H1 (cell line): Measurements from ENCODE around the gene PEAK1. TPM values are rescaled to one million over a fixed set of nuclear protein-coding genes. Genes with fewer than 3 reads are reported as not detected.

Source experiments
- CTCF ChIA-PET: fragments of 300-600 bp; sonication (Branson Sonifier 250); formaldehyde crosslinking; loops from one replicate; lab custom pipeline; 2021; ENCODE audit not compliant: partially characterized antibody; lab: Charles Lee
- POLR2A ChIA-PET: fragments of 300-600 bp; sonication (Branson Sonifier 250); formaldehyde crosslinking; loops from one replicate; lab custom pipeline; 2021; ENCODE audit warnings: inconsistent platforms; ENCODE audit not compliant: partially characterized antibody; lab: Charles Lee
- DNase-seq, 2 experiments: peaks; one replicate each; pipeline versions ENCODE4 v3.0.0 to v3.0.0-alpha.2; 2010 to 2022; ENCODE audit warnings: low spot score in 2 of 2, low read depth in 1 of 2, mixed read lengths in 1 of 2
- FAIRE-seq: peaks from 2 replicates; lab custom pipeline; 2011; peaks lifted over from hg19 to GRCh38; lab: Jason Lieb, UNC
- H2AFZ ChIP-seq: 2 replicates; pipeline ENCODE4 v1.8.1; 2012; ENCODE audit warnings: low read length, inconsistent platforms
- H2AK5ac ChIP-seq: 2 replicates; pipeline ENCODE4 v1.6.1; 2013; ENCODE audit warnings: low read depth, low read length
- H2BK120ac ChIP-seq: replicated peaks from 2 replicates; pipeline ENCODE3; 2013; ENCODE audit warnings: low read depth, low read length, inconsistent platforms
- H2BK12ac ChIP-seq: 2 replicates; pipeline ENCODE4 v1.6.1; 2013; ENCODE audit warnings: low read depth, low read length
- H2BK15ac ChIP-seq: 2 replicates; pipeline ENCODE4 v1.6.1; 2013; ENCODE audit warnings: low read length
- H2BK20ac ChIP-seq: 2 replicates; pipeline ENCODE4 v1.6.1; 2013; ENCODE audit warnings: low read length
- H2BK5ac ChIP-seq: 2 replicates; pipeline ENCODE4 v1.6.1; 2013; ENCODE audit warnings: low read depth, low read length
- H3K14ac ChIP-seq: 2 replicates; pipeline ENCODE4 v1.6.1; 2013; ENCODE audit warnings: inconsistent platforms; ENCODE audit not compliant: insufficient read length
- H3K18ac ChIP-seq: 2 replicates; pipeline ENCODE4 v1.6.1; 2013; ENCODE audit warnings: low read length; ENCODE audit errors: extremely low read depth
- H3K23ac ChIP-seq: 2 replicates; pipeline ENCODE4 v1.6.1; 2013; ENCODE audit warnings: inconsistent platforms; ENCODE audit not compliant: insufficient read length
- H3K23me2 ChIP-seq: 2 replicates; pipeline ENCODE4 v1.6.1; 2013; ENCODE audit warnings: low read depth, low read length
- H3K27ac ChIP-seq: 2 replicates; pipeline ENCODE4 v1.6.1; 2011; ENCODE audit warnings: low read depth, low read length, inconsistent platforms
- H3K27me3 ChIP-seq, 4 experiments: replicated peaks in 1 of 4; 1 replicate in 1 of 4; 2 replicates in 3 of 4; pipeline versions ENCODE4 v1.6.1 to v1.8.1; 2011 to 2013; ENCODE audit warnings: low read length in 3 of 4, mild to moderate bottlenecking in 3 of 4, inconsistent platforms in 2 of 4, mixed read lengths in 2 of 4, moderate library complexity in 1 of 4; ENCODE audit not compliant: control insufficient read depth in 3 of 4, insufficient read depth in 3 of 4; ENCODE audit errors: extremely low read depth in 1 of 4
- H3K36me3 ChIP-seq, 4 experiments: 2 replicates each; pipeline versions ENCODE4 v1.6.1 to v1.8.1; 2011 to 2013; ENCODE audit warnings: mild to moderate bottlenecking in 4 of 4, low read length in 3 of 4, moderate library complexity in 2 of 4, control low read depth in 1 of 4, inconsistent platforms in 1 of 4; ENCODE audit not compliant: insufficient read depth in 4 of 4, control insufficient read depth in 2 of 4
- H3K4ac ChIP-seq: replicated peaks from 2 replicates; pipeline ENCODE3; 2013; ENCODE audit warnings: low read length, low read depth, mixed read lengths, inconsistent platforms; ENCODE audit not compliant: insufficient read length
- H3K4me1 ChIP-seq, 4 experiments: replicated peaks in 1 of 4; 1 replicate in 1 of 4; 2 replicates in 3 of 4; pipeline versions ENCODE4 v1.6.1 to v1.8.1; 2011 to 2013; ENCODE audit warnings: low read length in 3 of 4, inconsistent platforms in 2 of 4, mixed read lengths in 1 of 4; ENCODE audit not compliant: insufficient read depth in 4 of 4, control insufficient read depth in 3 of 4
- H3K4me2 ChIP-seq, 2 experiments: 2 replicates each; pipeline versions ENCODE4 v1.6.1 to v1.8.1; 2011 to 2013; ENCODE audit warnings: low read depth in 2 of 2, low read length in 2 of 2, control low read depth in 1 of 2, inconsistent platforms in 1 of 2, mild to moderate bottlenecking in 1 of 2; ENCODE audit not compliant: insufficient read depth in 1 of 2
- H3K4me3 ChIP-seq, 4 experiments: fragments of 200-600, 300-600 bp in 1 of 4; sonication (generic), shearing (Covaris generic), sonication (Bioruptor Twin) in 1 of 4; 2 replicates each; pipeline versions ENCODE4 v1.5.1 to v1.8.1; 2011 to 2016; ENCODE audit warnings: low read length in 4 of 4, low read depth in 3 of 4, control low read depth in 2 of 4, inconsistent platforms in 2 of 4, mild to moderate bottlenecking in 2 of 4, mixed read lengths in 1 of 4, moderate library complexity in 1 of 4; ENCODE audit not compliant: insufficient read depth in 2 of 4; ENCODE audit errors: extremely low read depth in 1 of 4
- H3K56ac ChIP-seq: replicated peaks from 2 replicates; pipeline ENCODE3; 2013; ENCODE audit warnings: low read depth, mild to moderate bottlenecking, mixed read lengths, low read length, inconsistent platforms; ENCODE audit not compliant: insufficient read length
- H3K79me1 ChIP-seq: 2 replicates; pipeline ENCODE4 v1.6.1; 2013; ENCODE audit warnings: low read depth, low read length, control low read depth
- H3K79me2 ChIP-seq, 2 experiments: 2 replicates each; pipeline versions ENCODE4 v1.6.1 to v1.8.1; 2012 to 2013; ENCODE audit warnings: low read length in 2 of 2, mild to moderate bottlenecking in 2 of 2, inconsistent platforms in 1 of 2; ENCODE audit not compliant: insufficient read depth in 2 of 2, control insufficient read depth in 1 of 2
- H3K9ac ChIP-seq, 4 experiments: replicated peaks in 1 of 4; 1 replicate in 1 of 4; 2 replicates in 3 of 4; pipeline versions ENCODE4 v1.6.1 to v1.8.1; 2011 to 2013; ENCODE audit warnings: low read depth in 3 of 4, low read length in 3 of 4, control low read depth in 2 of 4, mild to moderate bottlenecking in 2 of 4, moderate library complexity in 2 of 4, inconsistent platforms in 1 of 4; ENCODE audit errors: extremely low read depth in 1 of 4
- H3K9me3 ChIP-seq, 2 experiments: 2 replicates each; pipeline versions ENCODE4 v1.6.1 to v1.8.1; 2012 to 2013; ENCODE audit warnings: mild to moderate bottlenecking in 2 of 2, moderate library complexity in 2 of 2, control low read depth in 1 of 2, inconsistent platforms in 1 of 2, low read depth in 1 of 2, low read length in 1 of 2, mixed read lengths in 1 of 2; ENCODE audit not compliant: insufficient read depth in 2 of 2
- H4K20me1 ChIP-seq, 2 experiments: replicated peaks in 1 of 2; 2 replicates each; pipeline versions ENCODE3 to v1.8.1; 2011 to 2013; ENCODE audit warnings: inconsistent platforms in 2 of 2, low read length in 2 of 2, mild to moderate bottlenecking in 1 of 2; ENCODE audit not compliant: insufficient read depth in 2 of 2, control insufficient read depth in 1 of 2
- H4K5ac ChIP-seq: 2 replicates; pipeline ENCODE4 v1.6.1; 2013; ENCODE audit warnings: low read length, low read depth, mixed read lengths, inconsistent platforms; ENCODE audit not compliant: insufficient read length
- H4K8ac ChIP-seq: 2 replicates; pipeline ENCODE4 v1.8.0; 2013; ENCODE audit warnings: mild to moderate bottlenecking, moderate library complexity, low read length, inconsistent platforms; ENCODE audit not compliant: insufficient read depth; ENCODE audit errors: extremely low read depth
- H4K91ac ChIP-seq: replicated peaks from 2 replicates; pipeline ENCODE3; 2013; ENCODE audit warnings: low read length, mixed read lengths, inconsistent platforms; ENCODE audit not compliant: insufficient read length
- EZH2 ChIP-seq: fragments of 200-600 bp; sonication (generic); IDR thresholded peaks from 2 replicates; pipeline ENCODE4 v1.7.1; 2012; ENCODE audit warnings: low read depth, mild to moderate bottlenecking, moderate library complexity, low read length, inconsistent platforms; ENCODE audit not compliant: severe bottlenecking
- RAD21 ChIP-seq, 2 experiments: IDR thresholded peaks in 1 of 2; conservative IDR thresholded peaks in 1 of 2; 2 replicates each; pipeline ENCODE4 v1.6.1; 2011; ENCODE audit warnings: low read depth in 2 of 2, low read length in 2 of 2, improper control_type of control experiment in 1 of 2, inconsistent platforms in 1 of 2, mild to moderate bottlenecking in 1 of 2, moderate library complexity in 1 of 2
- SAP30 ChIP-seq: fragments of 300-600 bp; sonication (generic); IDR thresholded peaks from 2 replicates; pipeline ENCODE4 v1.7.1; 2012; ENCODE audit warnings: low read length, moderate library complexity, mild to moderate bottlenecking, inconsistent platforms; ENCODE audit not compliant: insufficient read depth, insufficient replicate concordance
- SP2 ChIP-seq: IDR thresholded peaks from 2 replicates; pipeline ENCODE4 v1.6.1; 2012; ENCODE audit warnings: mild to moderate bottlenecking, low read length, inconsistent platforms
- TAF7 ChIP-seq: optimal IDR thresholded peaks from 2 replicates; pipeline ENCODE3; 2011; ENCODE audit warnings: low read depth, mild to moderate bottlenecking, inconsistent platforms, low read length, moderate library complexity, borderline replicate concordance
- WGBS, 2 experiments: shearing (Covaris generic) in 1 of 2; methylation state at CpG; one replicate each; pipeline versions ENCODE4 v1.1.6 to v1.1.7; 2013 to 2015; ENCODE audit warnings: low lambda C conversion rate in 2 of 2, mixed read lengths in 2 of 2, inconsistent platforms in 1 of 2, low coverage in 1 of 2, missing lambda C conversion rate in 1 of 2; ENCODE audit not compliant: insufficient replicate concordance in 2 of 2, insufficient coverage in 1 of 2, insufficient read length in 1 of 2; ENCODE audit errors: extremely low coverage in 1 of 2, missing lambda C conversion rate in 1 of 2; 5-methylcytosine and 5-hydroxymethylcytosine counted together
- polyA plus RNA-seq, 7 experiments: library from polyadenylated mRNA; depleted of rRNA in 3 of 7; stranded (reverse) in 5 of 7; unstranded in 2 of 7; fragments of >200 nt in 5 of 7; fragments of 200-250 nt in 2 of 7; gene quantifications; 1 replicate in 5 of 7; 2 replicates in 1 of 7; 4 replicates in 1 of 7; pipeline versions ENCODE4 v1.2.1 to v1.2.3, GENCODE V29; 2011 to 2013; ENCODE audit warnings: missing spikeins in 2 of 7, mixed read lengths in 2 of 7
- total RNA-seq: library from RNA; stranded (reverse); fragmentation: NEBNext Ultra II Directional; extraction: Animal tissue kit (Norgen Biotek cat#: 25700); gene quantifications from 2 replicates; pipeline ENCODE4 v1.2.1, GENCODE V29; 2021

PEAK1 gene
- total and polyA plus RNA-seq, 2 of the 8 experiments (the other 6 are each of a cell fraction or from before 2014, with no cell fraction given) = 8.8 to 44.8 TPM

DNA sequence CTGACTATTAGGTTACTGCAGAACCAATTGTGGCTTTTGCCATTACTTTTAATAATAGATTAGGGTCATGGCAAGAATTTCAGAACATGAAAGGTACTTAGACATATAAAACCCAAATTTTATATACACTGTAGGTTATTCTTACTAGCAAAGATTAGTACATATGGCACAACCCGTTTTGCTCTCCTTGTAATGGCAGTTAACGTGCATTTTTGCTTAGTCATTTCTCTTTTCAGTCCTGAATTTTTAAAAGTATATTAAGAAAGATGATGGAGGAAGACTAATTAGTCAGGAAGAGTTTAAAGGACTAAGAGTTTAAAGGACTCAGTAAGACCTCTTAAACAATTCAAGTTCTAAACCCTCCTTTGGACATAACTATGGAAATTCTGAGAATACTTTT lies 114.0 kb downstream of the PEAK1 start:
- no peak overlapping the region for H2BK120ac ChIP-seq
- ChIA-PET CTCF (interaction anchor here (1.4 kb wide), 1 partner anchor 87 kb away, joined by 3 read pairs; no protein-coding TSS in a partner anchor), POLR2A (no interaction called here)
- H2BK5ac ChIP-seq = no peak overlapping the region
- no peak overlapping the region for H3K4ac ChIP-seq
- no peak overlapping the region for H4K91ac ChIP-seq
- DNase-seq (no peak), FAIRE-seq (no peak)
- H3K9ac ChIP-seq = no peak overlapping the region
- no peaks in the 10 kb centered on the region for H3K23me2 ChIP-seq
- H2AK5ac ChIP-seq = no peak overlapping the region
- peaks cover 0 to 2% of the 10 kb centered on the region in 2 experiments; a peak in 1 of 4 replicates for H3K79me2 ChIP-seq
- no peaks in the 10 kb centered on the region for H3K79me1 ChIP-seq
- no peak overlapping the region for H3K14ac ChIP-seq
- H3K4me2 ChIP-seq = no peak overlapping the region
- no peak overlapping the region for H3K23ac ChIP-seq
- H3K18ac ChIP-seq = no peak overlapping the region
- no peaks in the 10 kb centered on the region for H4K20me1 ChIP-seq
- H2AFZ ChIP-seq = no peak overlapping the region
- H3K27ac ChIP-seq = no peak overlapping the region
- H2BK15ac ChIP-seq = no peak overlapping the region
- WGBS, 2 experiments = 85% methylated on average over 2 of the region's 2 CpGs; no CpG with 5 or more reads in 1 of the 2 experiments
- H3K56ac ChIP-seq = no peak overlapping the region
- H3K27me3 ChIP-seq = no peaks in the 10 kb centered on the region
- no peak overlapping the region for H2BK20ac ChIP-seq
- no peaks in the 10 kb centered on the region for H3K36me3 ChIP-seq
- H4K8ac ChIP-seq = no peak overlapping the region
- no peak overlapping the region for H2BK12ac ChIP-seq
- H3K4me3 ChIP-seq = no peak overlapping the region
- H3K4me1 ChIP-seq = peaks cover 0 to 11% (median 1%) of the 10 kb centered on the region in 4 experiments; a peak in 2 of 7 replicates
- no peaks in the 10 kb centered on the region for H3K9me3 ChIP-seq
- peak overlapping the region; percentile 59 for H4K5ac ChIP-seq
- TF ChIP-seq TAF7 (no peak), EZH2 (no peak), SAP30 (no peak), RAD21 (IDR thresholded peaks at IDR 0.05 in 1 of 2, conservative IDR thresholded peaks at IDR 0.05 in 1 of 2; ENCODE audit: low read depth in 2 of 2, low read length in 2 of 2) (no peak), SP2 (no peak)
